Lower leg skin (tissue), 4 donors: ENCODE data around the gene HRH3. TPM values are rescaled to one million over a fixed set of nuclear protein-coding genes. Genes with fewer than 3 reads are reported as not detected.

Source experiments
- DNase-seq, 2 donors: peaks; one replicate each; pipeline ENCODE4 v3.0.0-alpha.2; 2019; ENCODE audit warnings: low spot score in 2 of 2
- H3K4me3 ChIP-seq: fragments of 200-600 bp; sonication (generic); 2 replicates; pipeline ENCODE4 v1.5.1; 2017; ENCODE audit warnings: mild to moderate bottlenecking, low read depth; ENCODE audit not compliant: poor library complexity, severe bottlenecking
- CTCF ChIP-seq, 3 donors: fragments of 450-650 bp; IDR thresholded peaks; one replicate each; pipeline ENCODE4 v1.5.1; 2016; ENCODE audit warnings: antibody characterized with exemption in 3 of 3, mild to moderate bottlenecking in 3 of 3, moderate library complexity in 2 of 3
- POLR2A ChIP-seq, 2 donors: fragments of 450-650 bp; IDR thresholded peaks; one replicate each; pipeline ENCODE4 v1.6.1; 2016 to 2017; ENCODE audit warnings: antibody characterized with exemption in 2 of 2, mild to moderate bottlenecking in 1 of 2, moderate library complexity in 1 of 2
- WGBS, 2 donors: methylation state at CpG; one replicate each; pipeline ENCODE4 v1.1.5; 2018; 5-methylcytosine and 5-hydroxymethylcytosine counted together
- intact Hi-C: fragments of 100-400 bp; cut with DNase I; formaldehyde crosslinking; loops from one replicate; pipeline ENCODE4 v1.15.0; 2023; ENCODE audit warnings: low total_unique reads
- total RNA-seq, 4 donors: library from RNA; depleted of rRNA; stranded (reverse); fragments of >200 nt; gene quantifications; one replicate each; pipeline ENCODE4 v1.1.0, GENCODE V29; 2016

Gene HRH3
- total RNA-seq, 4 donors from 2014 or later: not detected

GRCh38 chr20:62190639-62191411 lies 29.3 kb downstream of the HRH3 start:
- no peak for DNase-seq
- TF ChIP-seq POLR2A (IDR thresholded peaks at IDR 0.05) (no peak), CTCF (IDR thresholded peaks at IDR 0.05) (no peak)
- intact Hi-C loops: no loop called here
- no peak overlapping the region for H3K4me3 ChIP-seq
- 79 to 87% methylated on average over 25 of the region's 25 CpGs for WGBS, 2 donors

- intact Hi-C loops: no loop called here
- DNase-seq: no peak
- TF ChIP-seq POLR2A (IDR thresholded peaks at IDR 0.05) (no peak), CTCF (IDR thresholded peaks at IDR 0.05) (no peak)
- 69 to 71% methylated on average over 13 of the region's 13 CpGs for WGBS, 2 donors
- no peak overlapping the region for H3K4me3 ChIP-seq
These were observed 32.9 kb downstream of the HRH3 start for GRCh38 chr20:62186887-62187866.

GRCh38 chr20:62186096-62186426 lies 34.0 kb downstream of the HRH3 start:
- H3K4me3 ChIP-seq: no peak overlapping the region
- TF ChIP-seq POLR2A (IDR thresholded peaks at IDR 0.05) (no peak), CTCF (IDR thresholded peaks at IDR 0.05) (no peak)
- no peak for DNase-seq
- 64 to 78% methylated on average over 3 of the region's 3 CpGs for WGBS, 2 donors
- intact Hi-C loops: no loop called here

GRCh38 chr20:62183426-62184142 lies 36.5 kb downstream of the HRH3 start:
- TF ChIP-seq POLR2A (IDR thresholded peaks at IDR 0.05) (no peak), CTCF (IDR thresholded peaks at IDR 0.05) (no peak)
- peak overlapping the region; percentile 98 for H3K4me3 ChIP-seq
- intact Hi-C loops: loop anchor here (5.0 kb wide), 1 partner anchor 279 kb away; no protein-coding TSS in a partner anchor
- WGBS, 2 donors: 25 to 28% methylated on average over 25 of the region's 25 CpGs
- DNase-seq: no peak
